ENCODE data around the gene IKZF1.

IKZF1 gene

DNA sequence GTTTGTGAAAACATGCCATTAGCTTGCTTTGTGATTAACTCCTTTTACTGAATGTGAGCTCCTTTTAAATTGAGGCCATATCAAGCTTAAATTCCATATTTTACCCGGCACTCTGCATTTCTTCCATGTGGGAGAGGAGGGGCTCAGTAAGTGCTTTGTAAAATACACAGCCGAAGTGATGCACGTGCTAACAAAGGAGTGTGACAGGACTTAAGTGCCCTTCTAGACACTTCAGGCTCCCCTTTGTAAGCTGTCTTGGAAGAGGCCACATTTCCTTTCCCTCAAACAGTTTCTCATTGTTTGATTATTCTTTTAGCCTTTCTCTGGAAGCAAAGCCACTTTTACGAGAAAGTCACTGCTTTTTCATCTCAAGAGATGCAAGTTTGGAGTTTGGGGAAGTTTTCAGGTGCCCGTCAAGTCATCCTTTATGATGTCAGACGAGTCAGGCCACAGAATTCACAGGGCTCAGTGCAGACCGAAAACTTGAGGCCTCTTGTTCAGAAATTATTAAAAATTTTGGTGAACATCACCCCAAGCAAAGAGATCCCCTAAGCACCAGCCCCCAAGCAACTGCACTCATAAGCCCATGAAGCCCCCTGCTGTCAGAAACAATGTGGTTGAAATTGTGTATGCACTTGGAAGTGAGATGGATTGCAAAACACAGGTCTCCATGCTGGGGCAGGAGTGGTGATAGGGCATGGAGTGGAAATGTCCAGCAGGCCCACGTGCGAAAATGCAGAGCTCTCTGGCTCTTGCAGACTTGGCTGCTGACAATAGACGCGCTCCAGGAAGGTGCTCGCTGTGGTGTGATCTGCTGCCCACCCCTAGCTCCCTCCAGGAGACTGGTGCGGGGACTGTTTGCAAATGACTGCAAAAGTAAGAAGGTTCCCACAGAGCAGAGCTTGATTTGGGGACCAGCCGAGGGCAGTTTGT lies 11.5 kb downstream of the IKZF1 start:
- Histone ChIP-seq H4K20me1 (peaks cover 58 to 100% (median 88%) of the 10 kb centered on the region in 11 experiments), H3K36me3 (peaks cover 26 to 62% (median 39%) of the 10 kb centered on the region in 11 experiments), H3K4me2 (peak overlapping the region; percentile 86 to 99 (median 94)), H3K4me3 (no peak overlapping the region; a peak in 1 of 20 replicates), H3K9me3 (replicated peaks in 1 of 11) (no peaks in the 10 kb centered on the region), H3K27ac (peak overlapping the region in 8 of 11 experiments; percentile 1 to 64 (median 17); a peak in 9 of 22 replicates), H3K9ac (peak overlapping the region in 4 of 11 experiments; percentile 13 to 66 (median 47); a peak in 9 of 22 replicates), H3K27me3 (no peaks in the 10 kb centered on the region), H3K4me1 (peaks cover 82 to 99% (median 93%) of the 10 kb centered on the region in 10 experiments)
- no peak for TF ChIP-seq Cebpa-rat (IDR thresholded peaks at IDR 0.05)

DNA sequence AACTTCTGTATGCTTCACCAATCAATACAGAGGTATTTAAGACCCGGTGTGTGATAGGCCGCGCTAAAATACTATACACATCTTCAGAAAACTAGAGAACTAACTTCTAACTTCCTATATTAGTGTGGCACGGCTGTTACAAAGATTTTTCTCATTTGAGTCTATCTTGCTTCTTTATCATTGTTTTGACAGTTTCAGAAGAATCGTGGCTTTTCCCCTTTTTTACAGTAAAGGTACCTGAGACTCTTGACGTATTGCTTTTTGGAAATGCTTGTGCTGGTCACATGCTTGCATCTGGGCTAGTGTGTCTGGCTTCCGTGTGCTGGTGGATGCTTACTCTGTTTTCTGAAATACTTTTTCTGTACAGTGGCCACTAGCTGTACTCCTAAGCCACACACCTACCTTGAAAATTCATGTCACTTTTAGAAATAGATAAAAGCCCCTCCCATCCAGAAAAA lies 12.7 kb downstream of the IKZF1 start:
- H3K4me2 ChIP-seq = peak overlapping the region in 10 of 11 experiments; percentile 8 to 94 (median 32); a peak in 13 of 22 replicates
- no peak overlapping the region for H3K9ac ChIP-seq
- no peak overlapping the region; a peak in 1 of 22 replicates for H3K27ac ChIP-seq
- no peaks in the 10 kb centered on the region for H3K9me3 ChIP-seq (replicated peaks in 1 of 11)
- peaks cover 31 to 73% (median 49%) of the 10 kb centered on the region in 11 experiments for H3K36me3 ChIP-seq
- H3K4me3 ChIP-seq = no peak overlapping the region
- no peak for TF ChIP-seq Cebpa-rat (IDR thresholded peaks at IDR 0.05)
- H3K27me3 ChIP-seq = no peaks in the 10 kb centered on the region
- peaks cover 76 to 99% (median 91%) of the 10 kb centered on the region in 10 experiments for H3K4me1 ChIP-seq
- peaks cover 58 to 100% (median 89%) of the 10 kb centered on the region in 11 experiments for H4K20me1 ChIP-seq

DNA sequence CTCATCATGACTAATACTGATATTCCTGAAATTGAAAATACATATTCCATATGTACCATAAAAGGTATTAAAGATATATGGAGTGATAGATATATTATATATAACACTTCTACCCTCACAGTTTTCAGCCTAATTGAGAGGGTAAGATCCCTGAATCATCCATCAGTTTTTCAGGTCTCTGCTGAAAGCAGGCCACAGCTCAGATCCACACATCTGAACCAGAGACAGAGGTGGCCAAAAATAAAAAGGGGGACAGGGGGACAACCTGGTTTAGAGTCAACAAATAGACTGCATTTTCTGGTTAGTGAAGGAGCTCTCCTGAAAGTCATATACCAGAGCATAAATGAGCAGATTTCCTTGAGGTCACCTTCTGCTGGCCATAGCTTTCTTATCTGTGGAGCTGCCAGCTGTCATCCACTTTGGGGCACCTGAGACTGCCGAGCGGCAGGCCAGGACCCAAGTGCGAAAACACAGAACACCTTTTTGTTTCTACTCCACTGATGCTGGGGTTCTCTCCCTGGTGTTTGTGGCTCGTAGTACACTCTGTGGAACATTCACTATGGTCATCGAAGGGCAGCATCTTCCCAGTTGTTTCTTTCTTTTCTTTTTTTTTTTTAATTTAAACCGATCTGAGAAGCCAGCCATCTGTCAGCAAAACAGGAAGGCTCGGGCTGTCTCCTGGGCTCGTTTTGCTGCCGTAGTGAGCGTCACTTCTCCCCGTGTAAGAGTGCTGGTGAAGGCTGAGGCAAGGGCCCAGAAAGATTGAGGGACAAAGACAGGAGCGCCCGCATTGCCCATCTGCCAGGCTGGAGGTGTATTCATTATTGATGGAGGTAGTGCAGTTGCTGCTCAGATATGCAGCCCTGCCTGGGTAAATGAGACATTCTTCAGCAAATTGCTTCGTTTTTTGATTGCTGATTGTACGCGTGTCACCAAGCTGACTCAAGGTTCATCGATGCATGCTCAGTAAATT lies 13.5 kb downstream of the IKZF1 start:
- peaks cover 50 to 100% (median 88%) of the 10 kb centered on the region in 11 experiments for H4K20me1 ChIP-seq
- no peak for TF ChIP-seq Cebpa-rat (IDR thresholded peaks at IDR 0.05)
- H3K9me3 ChIP-seq (replicated peaks in 1 of 11) = no peaks in the 10 kb centered on the region
- H3K36me3 ChIP-seq = peaks cover 36 to 81% (median 57%) of the 10 kb centered on the region in 11 experiments
- no peak overlapping the region for H3K4me3 ChIP-seq
- peak overlapping the region in 5 of 11 experiments; percentile 2 to 34 (median 8); a peak in 7 of 22 replicates for H3K27ac ChIP-seq
- peaks cover 69 to 97% (median 83%) of the 10 kb centered on the region in 10 experiments for H3K4me1 ChIP-seq
- no peaks in the 10 kb centered on the region for H3K27me3 ChIP-seq
- H3K4me2 ChIP-seq = peak overlapping the region; percentile 5 to 94 (median 32); a peak in 18 of 22 replicates
- H3K9ac ChIP-seq = peak overlapping the region in 3 of 11 experiments; percentile 10 to 29 (median 23); a peak in 3 of 22 replicates

DNA sequence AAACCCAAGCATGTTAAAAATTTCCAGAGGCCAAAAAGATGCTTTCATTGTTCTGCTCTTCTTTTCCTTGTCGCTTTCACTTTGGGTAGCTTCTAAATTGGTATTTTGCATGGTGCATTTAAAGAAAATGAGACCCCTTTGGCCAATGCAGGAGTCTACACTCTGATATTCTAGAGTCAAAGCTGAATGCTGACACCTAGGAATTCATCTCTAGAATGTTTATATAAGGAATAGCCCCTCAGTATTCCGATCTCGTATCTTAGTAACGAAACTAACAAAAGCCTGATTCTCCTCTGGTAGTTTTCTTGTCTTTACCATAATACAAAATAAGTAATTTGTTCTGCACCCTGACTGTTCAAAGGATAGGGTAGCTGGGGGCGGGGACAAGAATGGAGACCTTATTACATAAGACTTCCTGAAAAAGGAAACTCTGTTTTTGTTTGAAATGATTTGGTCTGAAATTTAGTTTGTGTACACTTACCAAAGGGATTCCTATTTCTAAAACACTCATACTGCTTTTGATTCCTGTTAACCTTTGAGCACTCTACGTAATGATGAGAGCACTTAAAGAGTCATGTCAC lies 17.1 kb downstream of the IKZF1 start:
- peaks cover 37 to 63% (median 51%) of the 10 kb centered on the region in 10 experiments for H3K4me1 ChIP-seq
- peak overlapping the region in 10 of 11 experiments; percentile 10 to 66 (median 39); a peak in 17 of 22 replicates for H3K4me2 ChIP-seq
- peaks cover 66 to 92% (median 87%) of the 10 kb centered on the region in 11 experiments for H3K36me3 ChIP-seq
- H3K27me3 ChIP-seq = no peaks in the 10 kb centered on the region
- no peaks in the 10 kb centered on the region for H3K9me3 ChIP-seq (replicated peaks in 1 of 11)
- no peak overlapping the region; a peak in 1 of 22 replicates for H3K27ac ChIP-seq
- TF ChIP-seq Cebpa-rat (IDR thresholded peaks at IDR 0.05) = no peak
- peaks cover 15 to 99% (median 77%) of the 10 kb centered on the region in 11 experiments for H4K20me1 ChIP-seq
- no peak overlapping the region for H3K9ac ChIP-seq
- no peak overlapping the region for H3K4me3 ChIP-seq

DNA sequence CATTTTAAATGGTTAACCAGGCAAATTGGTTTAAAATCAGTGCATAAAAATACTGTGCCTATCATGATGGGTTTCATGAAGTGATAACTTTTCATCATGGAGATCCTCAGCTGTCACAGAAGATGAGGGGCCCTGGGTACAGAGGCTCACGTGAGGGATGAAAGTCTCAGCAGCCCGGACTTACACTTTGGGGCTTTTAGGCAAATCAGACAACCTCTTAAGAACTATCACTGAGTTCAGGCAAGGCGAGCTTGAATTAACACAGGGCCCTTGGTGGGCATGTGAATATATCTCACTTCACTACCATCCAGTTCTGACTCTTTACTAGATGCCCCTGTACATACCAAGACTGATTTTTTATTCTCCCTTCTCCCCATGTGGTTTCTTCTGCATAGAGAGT lies 19.6 kb downstream of the IKZF1 start:
- 0 out of 22 replicates have a peak, but pooled peaks cover 0 to 2% (median 0%) of the 10 kb centered on the region in 11 experiments for H3K9me3 ChIP-seq (replicated peaks in 1 of 11)
- no peak overlapping the region for H3K27ac ChIP-seq
- H3K4me2 ChIP-seq = no peak overlapping the region
- no peak overlapping the region for H3K9ac ChIP-seq
- peaks cover 86 to 99% (median 97%) of the 10 kb centered on the region in 11 experiments for H3K36me3 ChIP-seq
- no peak overlapping the region for H3K4me3 ChIP-seq
- H3K4me1 ChIP-seq = peaks cover 26 to 56% (median 46%) of the 10 kb centered on the region in 10 experiments
- no peaks in the 10 kb centered on the region for H3K27me3 ChIP-seq
- TF ChIP-seq Cebpa-rat (IDR thresholded peaks at IDR 0.05) = no peak
- peaks cover 0 to 98% (median 62%) of the 10 kb centered on the region in 11 experiments; a peak in 18 of 22 replicates for H4K20me1 ChIP-seq

DNA sequence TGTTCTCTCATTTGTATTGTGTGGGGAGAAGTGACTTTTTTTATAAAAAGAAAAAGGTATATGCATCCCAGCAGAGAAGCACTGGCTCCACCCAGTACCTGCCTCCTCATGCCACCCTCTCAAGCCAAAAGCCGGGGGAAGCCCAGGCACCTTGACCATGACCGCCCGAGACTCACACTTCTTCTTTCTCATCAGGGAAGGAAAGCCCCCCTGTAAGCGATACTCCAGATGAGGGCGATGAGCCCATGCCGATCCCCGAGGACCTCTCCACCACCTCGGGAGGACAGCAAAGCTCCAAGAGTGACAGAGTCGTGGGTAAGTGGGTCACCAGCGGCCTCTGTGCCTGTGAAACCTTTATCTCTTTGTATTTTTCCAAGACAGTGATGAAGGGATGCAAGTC lies 22.9 kb downstream of the IKZF1 start:
- Histone ChIP-seq H3K9ac (no peak overlapping the region), H3K27me3 (no peaks in the 10 kb centered on the region), H3K27ac (no peak overlapping the region), H3K9me3 (replicated peaks in 1 of 11) (0 out of 22 replicates have a peak, but pooled peaks cover 0 to 2% (median 0%) of the 10 kb centered on the region in 11 experiments), H3K4me3 (no peak overlapping the region), H4K20me1 (peaks cover 0 to 98% (median 60%) of the 10 kb centered on the region in 11 experiments; a peak in 18 of 22 replicates), H3K4me2 (peak overlapping the region in 4 of 11 experiments; percentile 3 to 96 (median 14); a peak in 3 of 22 replicates), H3K36me3 (peaks cover 71 to 95% (median 88%) of the 10 kb centered on the region in 11 experiments), H3K4me1 (peaks cover 42 to 70% (median 55%) of the 10 kb centered on the region in 10 experiments)
- no peak for TF ChIP-seq Cebpa-rat (IDR thresholded peaks at IDR 0.05)

DNA sequence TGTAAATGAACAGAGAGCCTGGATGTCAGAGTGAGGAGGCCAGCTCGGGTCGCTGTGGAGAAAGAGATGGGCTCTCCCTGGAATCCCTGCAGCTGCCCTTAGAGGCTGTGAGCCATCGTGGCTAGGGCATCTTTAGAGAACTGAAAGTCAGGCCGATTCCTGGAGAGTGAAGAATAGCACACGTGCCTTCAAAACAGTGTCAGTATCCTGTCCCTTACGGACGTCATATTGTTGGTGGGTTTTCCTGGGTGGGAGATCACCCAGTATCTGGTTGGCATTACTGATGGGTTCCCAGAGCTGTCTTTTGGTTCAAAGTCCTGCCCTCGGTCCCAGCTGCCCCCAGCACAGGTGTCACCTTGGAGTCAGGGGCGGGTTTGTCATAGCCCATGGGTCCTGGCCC lies 25.3 kb downstream of the IKZF1 start:
- H4K20me1 ChIP-seq = peaks cover 0 to 98% (median 50%) of the 10 kb centered on the region in 11 experiments; a peak in 18 of 22 replicates
- H3K9ac ChIP-seq = peak overlapping the region in 4 of 11 experiments; percentile 5 to 47 (median 11); a peak in 3 of 22 replicates
- 0 out of 20 replicates have a peak overlapping the region, but pooled peaks of 1 of the 10 experiments have one; percentile 1 for H3K4me3 ChIP-seq
- H3K27ac ChIP-seq = peak overlapping the region in 10 of 11 experiments; percentile 11 to 68 (median 42); a peak in 15 of 22 replicates
- no peaks in the 10 kb centered on the region for H3K27me3 ChIP-seq
- TF ChIP-seq Cebpa-rat (IDR thresholded peaks at IDR 0.05) = no peak
- peaks cover 49 to 87% (median 74%) of the 10 kb centered on the region in 11 experiments for H3K36me3 ChIP-seq
- H3K9me3 ChIP-seq (replicated peaks in 1 of 11) = 0 out of 22 replicates have a peak, but pooled peaks cover 0 to 2% (median 0%) of the 10 kb centered on the region in 11 experiments
- peak overlapping the region; percentile 67 to 96 (median 85) for H3K4me2 ChIP-seq
- peaks cover 65 to 94% (median 76%) of the 10 kb centered on the region in 10 experiments for H3K4me1 ChIP-seq
